B cell (primary cell): Measurements from ENCODE around the gene IGFLR1. TPM values are rescaled to one million over a fixed set of nuclear protein-coding genes. Genes with fewer than 3 reads are reported as not detected.

ENCODE experiments used
- ATAC-seq: fragments of 200-7000 bp; cut with Tn5 transposase; one replicate; pipeline ENCODE4 v1.10.0; 2021; ENCODE audit warnings: low read depth, mild to moderate bottlenecking, moderate number of reproducible peaks, moderate library complexity
- CTCF ChIA-PET: fragments of 350-600 bp; sonication (Branson Sonifier 250); formaldehyde crosslinking; loops from one replicate; lab custom pipeline; 2021; ENCODE audit warnings: antibody characterized with exemption, inconsistent platforms; lab: Charles Lee
- POLR2A ChIA-PET: fragments of 350-600 bp; sonication (Branson Sonifier 250); formaldehyde crosslinking; loops from one replicate; lab custom pipeline; 2021; ENCODE audit warnings: antibody characterized with exemption; lab: Charles Lee
- DNase-seq: peaks from one replicate; pipeline ENCODE4 v3.0.0; 2013
- H2AFZ ChIP-seq: 2 replicates; pipeline ENCODE4 v1.6.1; 2012; ENCODE audit warnings: mild to moderate bottlenecking, low read depth, low read length; ENCODE audit not compliant: insufficient read depth, poor library complexity, severe bottlenecking
- H3K27ac ChIP-seq, 2 donors: 1 replicate in 1 of 2; 2 replicates in 1 of 2; pipeline ENCODE4 v1.5.1; 2012 to 2013; ENCODE audit warnings: low read length in 2 of 2, mild to moderate bottlenecking in 2 of 2, moderate library complexity in 1 of 2
- H3K27me3 ChIP-seq, 4 experiments: fragments of 200-600 bp in 1 of 4; sonication (generic) in 1 of 4; replicated peaks in 1 of 4; 1 replicate in 2 of 4; 2 replicates in 2 of 4; pipeline versions ENCODE4 v1.6.1 to v1.7.0; 2013 to 2016; ENCODE audit warnings: low read length in 3 of 4, mild to moderate bottlenecking in 2 of 4, mixed read lengths in 1 of 4, moderate library complexity in 1 of 4; ENCODE audit not compliant: insufficient read depth in 4 of 4, control insufficient read depth in 3 of 4; ENCODE audit errors: control extremely low read depth in 1 of 4
- H3K36me3 ChIP-seq, 2 experiments: replicated peaks in 1 of 2; 1 replicate in 1 of 2; 2 replicates in 1 of 2; pipeline versions ENCODE4 v1.6.1 to v1.7.1; 2013; ENCODE audit warnings: low read length in 1 of 2; ENCODE audit not compliant: insufficient read depth in 2 of 2, control insufficient read depth in 1 of 2; ENCODE audit errors: control extremely low read depth in 1 of 2, extremely low read depth in 1 of 2
- H3K4me1 ChIP-seq, 2 donors: fragments of 200-600 bp in 1 of 2; sonication (generic) in 1 of 2; 1 replicate in 1 of 2; 2 replicates in 1 of 2; pipeline versions ENCODE4 v1.5.1 to v1.6.1; 2013 to 2017; ENCODE audit warnings: low read length in 2 of 2; ENCODE audit not compliant: control insufficient read depth in 2 of 2, insufficient read depth in 2 of 2
- H3K4me2 ChIP-seq: replicated peaks from 2 replicates; pipeline ENCODE3; 2012; ENCODE audit warnings: mild to moderate bottlenecking, low read depth, low read length; ENCODE audit not compliant: poor library complexity, severe bottlenecking
- H3K4me3 ChIP-seq, 5 experiments: fragments of 200-600 bp in 1 of 5; sonication (generic) in 1 of 5; 1 replicate in 3 of 5; 2 replicates in 2 of 5; pipeline versions ENCODE4 v1.5.1 to v1.7.0; 2011 to 2016; ENCODE audit warnings: low read length in 4 of 5, mild to moderate bottlenecking in 4 of 5, low read depth in 2 of 5, control low read depth in 1 of 5, moderate library complexity in 1 of 5; ENCODE audit not compliant: insufficient read depth in 1 of 5; ENCODE audit errors: control extremely low read depth in 1 of 5, extremely low read depth in 1 of 5
- H3K79me2 ChIP-seq: fragments of 200-600 bp; sonication (generic); one replicate; pipeline ENCODE4 v1.6.0; 2016; ENCODE audit warnings: low read length; ENCODE audit not compliant: control insufficient read depth, insufficient read depth
- H3K9ac ChIP-seq: fragments of 200-600 bp; sonication (generic); 2 replicates; pipeline ENCODE4 v1.6.1; 2017; ENCODE audit warnings: mild to moderate bottlenecking, low read length, moderate library complexity
- H3K9me3 ChIP-seq, 3 donors: one replicate each; pipeline versions ENCODE4 v1.6.1 to v1.7.1; 2013; ENCODE audit warnings: low read length in 2 of 3; ENCODE audit not compliant: control insufficient read depth in 2 of 3, insufficient read depth in 1 of 3; ENCODE audit errors: control extremely low read depth in 1 of 3
- H4K20me1 ChIP-seq: 2 replicates; pipeline ENCODE4 v1.6.0; 2012; ENCODE audit warnings: mild to moderate bottlenecking, low read length; ENCODE audit not compliant: insufficient read depth, control insufficient read depth, poor library complexity, severe bottlenecking
- H3K27ac Mint-ChIP-seq: one replicate; pipeline ENCODE4 v1.8.0; 2021; ENCODE audit warnings: mixed read lengths
- H3K27me3 Mint-ChIP-seq: one replicate; pipeline ENCODE4 v1.8.0; 2021; ENCODE audit warnings: mixed read lengths
- H3K4me1 Mint-ChIP-seq: one replicate; pipeline ENCODE4 v1.8.0; 2021; ENCODE audit warnings: mixed read lengths
- H3K4me3 Mint-ChIP-seq: one replicate; pipeline ENCODE4 v1.8.0; 2021; ENCODE audit warnings: mixed read lengths
- H3K9me3 Mint-ChIP-seq: one replicate; pipeline ENCODE4 v1.8.0; 2022; ENCODE audit warnings: mixed read lengths; ENCODE audit not compliant: insufficient read depth
- EZH2 ChIP-seq: IDR thresholded peaks from 2 replicates; pipeline ENCODE4 v1.6.1; 2012; ENCODE audit warnings: borderline replicate concordance, low read depth, mild to moderate bottlenecking, moderate library complexity, low read length; ENCODE audit not compliant: insufficient read depth, poor library complexity, severe bottlenecking
- WGBS: methylation state at CpG from one replicate; pipeline ENCODE4 v1.1.5; 2013; ENCODE audit warnings: missing lambda C conversion rate; ENCODE audit not compliant: insufficient coverage; 5-methylcytosine and 5-hydroxymethylcytosine counted together
- intact Hi-C: fragments of 100-400 bp; cut with micrococcal nuclease; formaldehyde crosslinking; loops from one replicate; pipeline ENCODE4 v1.10.0; 2022
- polyA plus RNA-seq: library from polyadenylated mRNA; depleted of rRNA; stranded (reverse); fragments of >200 nt; gene quantifications from 2 replicates; pipeline ENCODE4 v1.2.3, GENCODE V29; 2012
- total RNA-seq, 2 donors: library from RNA; stranded (reverse); fragments of 120-200 nt in 1 of 2; gene quantifications; 1 replicate in 1 of 2; 2 replicates in 1 of 2; pipeline versions ENCODE4 v1.2.3 to v1.2.4, GENCODE V29; 2013 to 2022
- TF ChIP-seq, protein P1 (sequence below): fragments of 200-600 bp; IDR thresholded peaks from one replicate; pipeline ENCODE4 v1.8.0; 2022; ENCODE audit warnings: antibody characterized with exemption, mild to moderate bottlenecking

The IGFLR1 gene
- total and polyA plus RNA-seq, 2 donors (not counting 1 experiment from before 2014, with no cell fraction given), result 130 to 245 TPM

DNA sequence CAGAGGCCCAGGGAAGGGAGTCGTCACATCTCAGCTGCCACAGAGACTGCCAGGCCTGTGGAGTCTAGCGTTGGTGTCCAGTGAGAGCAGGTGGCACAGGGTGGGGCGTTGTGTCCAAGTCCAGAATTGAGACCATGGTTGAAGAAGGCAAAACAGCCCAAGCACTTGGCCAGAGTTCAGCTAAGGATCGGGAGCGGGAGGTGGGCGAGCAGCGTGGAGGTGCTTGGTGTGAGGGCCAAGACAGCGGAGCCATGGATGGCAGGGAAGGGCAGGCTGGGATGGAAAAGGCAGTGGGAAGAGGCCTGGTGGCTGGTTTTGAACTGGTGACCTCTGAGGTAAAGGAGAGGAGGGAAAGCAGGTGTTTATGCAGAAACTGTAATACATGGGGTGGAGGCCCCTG is 8.0 kb downstream of the IGFLR1 start:
- no peaks in the 10 kb centered on the region for H3K27me3 Mint-ChIP-seq
- Histone ChIP-seq H3K9me3 (no peaks in the 10 kb centered on the region), H3K9ac (no peak overlapping the region), H3K27me3 (no peaks in the 10 kb centered on the region), H3K4me2 (no peak overlapping the region), H3K36me3 (peaks cover 2 to 82% of the 10 kb centered on the region in 2 experiments), H3K4me3 (no peak overlapping the region), H4K20me1 (peaks cover 48% of the 10 kb centered on the region), H3K79me2 (peaks cover 33% of the 10 kb centered on the region), H2AFZ (no peak overlapping the region), H3K27ac (no peak overlapping the region), H3K4me1 (peaks cover 7 to 15% of the 10 kb centered on the region in 2 donors)
- ChIA-PET CTCF (no interaction called here), POLR2A (no interaction called here)
- ATAC-seq, result no peak
- H3K9me3 Mint-ChIP-seq, result no peaks in the 10 kb centered on the region
- TF ChIP-seq, protein P1, sequence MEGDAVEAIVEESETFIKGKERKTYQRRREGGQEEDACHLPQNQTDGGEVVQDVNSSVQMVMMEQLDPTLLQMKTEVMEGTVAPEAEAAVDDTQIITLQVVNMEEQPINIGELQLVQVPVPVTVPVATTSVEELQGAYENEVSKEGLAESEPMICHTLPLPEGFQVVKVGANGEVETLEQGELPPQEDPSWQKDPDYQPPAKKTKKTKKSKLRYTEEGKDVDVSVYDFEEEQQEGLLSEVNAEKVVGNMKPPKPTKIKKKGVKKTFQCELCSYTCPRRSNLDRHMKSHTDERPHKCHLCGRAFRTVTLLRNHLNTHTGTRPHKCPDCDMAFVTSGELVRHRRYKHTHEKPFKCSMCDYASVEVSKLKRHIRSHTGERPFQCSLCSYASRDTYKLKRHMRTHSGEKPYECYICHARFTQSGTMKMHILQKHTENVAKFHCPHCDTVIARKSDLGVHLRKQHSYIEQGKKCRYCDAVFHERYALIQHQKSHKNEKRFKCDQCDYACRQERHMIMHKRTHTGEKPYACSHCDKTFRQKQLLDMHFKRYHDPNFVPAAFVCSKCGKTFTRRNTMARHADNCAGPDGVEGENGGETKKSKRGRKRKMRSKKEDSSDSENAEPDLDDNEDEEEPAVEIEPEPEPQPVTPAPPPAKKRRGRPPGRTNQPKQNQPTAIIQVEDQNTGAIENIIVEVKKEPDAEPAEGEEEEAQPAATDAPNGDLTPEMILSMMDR, result no peak
- TF ChIP-seq EZH2, result no peak
- H3K27ac Mint-ChIP-seq, result peak overlapping the region; percentile 13
- no peak overlapping the region for H3K4me3 Mint-ChIP-seq
- WGBS, result 98% methylated on average over 8 of the region's 8 CpGs
- no peak for DNase-seq
- peaks cover 28% of the 10 kb centered on the region for H3K4me1 Mint-ChIP-seq
- intact Hi-C loops, result no loop called here

DNA sequence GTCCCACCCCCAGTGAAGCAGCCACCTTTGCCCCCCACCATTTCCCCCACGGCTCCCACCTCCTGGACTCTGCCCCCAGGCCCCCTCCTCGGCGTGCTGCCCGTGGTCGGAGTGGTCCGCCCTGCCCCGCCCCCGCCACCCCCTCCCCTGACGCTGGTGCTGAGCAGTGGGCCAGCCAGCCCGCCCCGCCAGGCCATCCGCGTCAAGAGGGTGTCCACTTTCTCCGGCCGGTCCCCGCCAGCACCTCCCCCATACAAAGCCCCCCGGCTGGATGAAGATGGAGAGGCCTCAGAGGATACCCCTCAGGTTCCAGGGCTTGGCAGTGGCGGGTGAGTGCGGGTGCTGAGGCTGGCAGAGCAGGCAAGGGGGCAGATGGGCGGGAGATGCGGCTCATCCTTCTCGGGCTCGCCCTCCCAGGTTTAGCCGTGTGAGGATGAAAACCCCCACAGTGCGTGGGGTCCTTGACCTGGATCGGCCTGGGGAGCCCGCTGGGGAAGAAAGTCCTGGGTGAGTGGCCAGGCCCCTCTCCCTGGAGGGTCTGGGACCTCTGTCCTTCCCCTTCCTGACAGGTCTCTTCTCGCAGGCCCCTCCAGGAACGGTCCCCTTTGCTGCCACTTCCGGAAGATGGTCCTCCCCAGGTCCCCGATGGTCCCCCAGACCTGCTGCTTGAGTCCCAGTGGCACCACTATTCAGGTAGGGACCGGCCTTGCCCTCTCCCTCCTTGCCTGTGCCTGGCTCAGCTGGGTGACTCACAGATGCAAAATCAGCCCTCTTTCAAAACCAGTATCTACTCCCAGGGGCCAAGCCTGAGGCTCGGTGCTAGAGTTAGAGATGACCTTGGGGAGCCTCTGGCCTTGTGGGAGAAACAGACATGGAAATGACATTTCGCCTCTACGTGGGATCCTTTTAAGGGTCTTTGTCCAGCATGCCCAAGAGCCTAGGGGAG is 8.8 kb downstream of the IGFLR1 start:
- Histone ChIP-seq H3K4me3 (no peak overlapping the region), H3K4me1 (peaks cover 7 to 15% of the 10 kb centered on the region in 2 donors), H3K9me3 (no peaks in the 10 kb centered on the region), H2AFZ (no peak overlapping the region), H3K4me2 (no peak overlapping the region), H3K36me3 (peaks cover 5 to 82% of the 10 kb centered on the region in 2 experiments), H3K79me2 (peaks cover 37% of the 10 kb centered on the region), H4K20me1 (peaks cover 42% of the 10 kb centered on the region), H3K27me3 (no peaks in the 10 kb centered on the region), H3K9ac (no peak overlapping the region), H3K27ac (no peak overlapping the region)
- ATAC-seq (no peak), DNase-seq (no peak)
- peaks cover 22% of the 10 kb centered on the region for H3K4me1 Mint-ChIP-seq
- no peaks in the 10 kb centered on the region for H3K27me3 Mint-ChIP-seq
- peak overlapping the region; percentile 29 for H3K27ac Mint-ChIP-seq
- intact Hi-C loops, result no loop called here
- no peak overlapping the region for H3K4me3 Mint-ChIP-seq
- ChIA-PET CTCF (no interaction called here), POLR2A (no interaction called here)
- WGBS, result 92% methylated on average over 12 of the region's 35 CpGs
- TF ChIP-seq, protein P1, result no peak
- TF ChIP-seq EZH2, result no peak
- H3K9me3 Mint-ChIP-seq, result no peaks in the 10 kb centered on the region
